Liver (tissue), 9 donors: ENCODE data around the gene KCNT1. TPM values are rescaled to one million over a fixed set of nuclear protein-coding genes. Genes with fewer than 3 reads are reported as not detected.

Experiments
- DNase-seq: peaks from one replicate; pipeline ENCODE4 v3.0.0-alpha.2; 2017; ENCODE audit warnings: low spot score
- H3K27ac ChIP-seq, 2 donors: one replicate each; pipeline ENCODE4 v1.7.0; 2013; ENCODE audit warnings: inconsistent platforms in 2 of 2, low read length in 2 of 2, control low read depth in 1 of 2, low read depth in 1 of 2, mild to moderate bottlenecking in 1 of 2
- H3K27me3 ChIP-seq, 4 donors: one replicate each; pipeline versions ENCODE4 v1.6.1 to v1.7.0; 2013; ENCODE audit warnings: low read length in 3 of 4, inconsistent platforms in 1 of 4, mild to moderate bottlenecking in 1 of 4, moderate library complexity in 1 of 4; ENCODE audit not compliant: control insufficient read depth in 4 of 4, insufficient read depth in 4 of 4
- H3K36me3 ChIP-seq, 4 donors: one replicate each; pipeline versions ENCODE4 v1.6.1 to v1.7.0; 2013; ENCODE audit warnings: low read length in 3 of 4, mild to moderate bottlenecking in 3 of 4, low read depth in 1 of 4, moderate library complexity in 1 of 4; ENCODE audit not compliant: control insufficient read depth in 4 of 4, insufficient read depth in 3 of 4
- H3K4me1 ChIP-seq, 4 donors: one replicate each; pipeline versions ENCODE4 v1.6.1 to v1.7.0; 2013; ENCODE audit warnings: low read length in 3 of 4, mild to moderate bottlenecking in 3 of 4, moderate library complexity in 1 of 4; ENCODE audit not compliant: control insufficient read depth in 4 of 4, insufficient read depth in 4 of 4
- H3K4me3 ChIP-seq, 3 donors: one replicate each; pipeline versions ENCODE4 v1.6.1 to v1.7.0; 2013; ENCODE audit warnings: low read length in 3 of 3, control low read depth in 1 of 3, low read depth in 1 of 3, mild to moderate bottlenecking in 1 of 3
- H3K9ac ChIP-seq, 2 donors: one replicate each; pipeline ENCODE4 v1.7.0; 2013; ENCODE audit warnings: low read length in 2 of 2, mild to moderate bottlenecking in 2 of 2, moderate library complexity in 2 of 2, control low read depth in 1 of 2, low read depth in 1 of 2
- H3K9me3 ChIP-seq, 4 donors: one replicate each; pipeline versions ENCODE4 v1.6.1 to v1.7.0; 2013; ENCODE audit warnings: low read length in 3 of 4; ENCODE audit not compliant: control insufficient read depth in 4 of 4
- CTCF ChIP-seq: fragments of 150-350 bp; IDR thresholded peaks from 2 replicates; pipeline ENCODE4 v1.5.1; 2017; ENCODE audit warnings: improper control_type of control experiment, low read depth, low read length; ENCODE audit not compliant: missing input control
- EGR1 ChIP-seq, 2 donors: IDR thresholded peaks; 2 replicates each; pipeline ENCODE4 v1.6.1; 2016 to 2018; ENCODE audit warnings: antibody characterized with exemption in 2 of 2, low read depth in 2 of 2
- FOXA1 ChIP-seq: IDR thresholded peaks from 2 replicates; pipeline ENCODE4 v1.6.1; 2016; ENCODE audit warnings: antibody characterized with exemption
- FOXA2 ChIP-seq: IDR thresholded peaks from 2 replicates; pipeline ENCODE4 v1.6.1; 2016; ENCODE audit warnings: antibody characterized with exemption
- GABPA ChIP-seq, 2 donors: IDR thresholded peaks in 1 of 2; conservative IDR thresholded peaks in 1 of 2; 2 replicates each; pipeline ENCODE4 v1.6.1; 2016; ENCODE audit warnings: antibody characterized with exemption in 2 of 2, mild to moderate bottlenecking in 1 of 2, moderate library complexity in 1 of 2
- HNF4A ChIP-seq, 2 donors: conservative IDR thresholded peaks; 2 replicates each; pipeline ENCODE4 v1.6.1; 2016; ENCODE audit warnings: antibody characterized with exemption in 2 of 2, mild to moderate bottlenecking in 2 of 2
- HNF4G ChIP-seq: IDR thresholded peaks from 2 replicates; pipeline ENCODE4 v1.6.1; 2016; ENCODE audit warnings: antibody characterized with exemption
- JUND ChIP-seq, 2 donors: IDR thresholded peaks; 2 replicates each; pipeline ENCODE4 v1.6.1; 2016; ENCODE audit warnings: antibody characterized with exemption in 2 of 2
- MAX ChIP-seq: IDR thresholded peaks from 2 replicates; pipeline ENCODE4 v1.6.1; 2016; ENCODE audit warnings: antibody characterized with exemption
- NR2F2 ChIP-seq: IDR thresholded peaks from 2 replicates; pipeline ENCODE4 v1.6.1; 2016; ENCODE audit warnings: antibody characterized with exemption
- RAD21 ChIP-seq, 2 donors: IDR thresholded peaks; 2 replicates each; pipeline ENCODE4 v1.6.1; 2016; ENCODE audit warnings: antibody characterized with exemption in 2 of 2, mild to moderate bottlenecking in 2 of 2
- RXRA ChIP-seq, 2 donors: IDR thresholded peaks; 2 replicates each; pipeline ENCODE4 v1.6.1; 2017 to 2018; ENCODE audit warnings: antibody characterized with exemption in 2 of 2, mild to moderate bottlenecking in 1 of 2
- SP1 ChIP-seq: IDR thresholded peaks from 2 replicates; pipeline ENCODE4 v1.6.1; 2018; ENCODE audit warnings: antibody characterized with exemption, mild to moderate bottlenecking
- TAF1 ChIP-seq: conservative IDR thresholded peaks from 2 replicates; pipeline ENCODE4 v1.6.1; 2016; ENCODE audit warnings: antibody characterized with exemption, mild to moderate bottlenecking
- YY1 ChIP-seq: IDR thresholded peaks from 2 replicates; pipeline ENCODE4 v1.6.1; 2016; ENCODE audit warnings: antibody characterized with exemption, mild to moderate bottlenecking
- ZBTB33 ChIP-seq: IDR thresholded peaks from 2 replicates; pipeline ENCODE4 v1.6.1; 2016; ENCODE audit warnings: antibody characterized with exemption
- WGBS: extraction: QIAGEN DNeasy Blood & Tissue Kit; methylation state at CpG from one replicate; pipeline ENCODE4 v1.1.7; 2013; 5-methylcytosine and 5-hydroxymethylcytosine counted together
- polyA plus RNA-seq, 2 donors: library from polyadenylated mRNA; stranded (reverse) in 1 of 2; unstranded in 1 of 2; fragments of 200-250 nt in 1 of 2; fragments of >200 nt in 1 of 2; fragmentation: Nextera tagmentation in 1 of 2; extraction: Ambion mirVana in 1 of 2; gene quantifications; one replicate each; pipeline versions ENCODE4 v1.2.1 to v1.2.3, GENCODE V29; 2013 to 2015
- total RNA-seq, 2 donors: library from RNA; depleted of rRNA; stranded (reverse); fragments of >200 nt; gene quantifications; one replicate each; pipeline ENCODE4 v1.2.3, GENCODE V29; 2014
- TF ChIP-seq, protein P1 (sequence below): IDR thresholded peaks from 2 replicates; pipeline ENCODE4 v1.6.1; 2016; ENCODE audit warnings: antibody characterized with exemption, mild to moderate bottlenecking
- TF ChIP-seq, protein P2 (sequence below): IDR thresholded peaks from 2 replicates; pipeline ENCODE4 v1.6.1; 2016; ENCODE audit warnings: antibody characterized with exemption
- donor health status: healthy.
- donor health status: healthy.
- donor health status: healthy.
- donor health status: healthy.
- donor health status: healthy.

KCNT1 gene
- total and polyA plus RNA-seq, 4 donors: 0.08 TPM; not detected in 2

- H3K36me3 ChIP-seq: no peaks in the 10 kb centered on the region
- no peak for TF ChIP-seq CTCF
- TF ChIP-seq SP1: no peak
- TF ChIP-seq, protein P1, sequence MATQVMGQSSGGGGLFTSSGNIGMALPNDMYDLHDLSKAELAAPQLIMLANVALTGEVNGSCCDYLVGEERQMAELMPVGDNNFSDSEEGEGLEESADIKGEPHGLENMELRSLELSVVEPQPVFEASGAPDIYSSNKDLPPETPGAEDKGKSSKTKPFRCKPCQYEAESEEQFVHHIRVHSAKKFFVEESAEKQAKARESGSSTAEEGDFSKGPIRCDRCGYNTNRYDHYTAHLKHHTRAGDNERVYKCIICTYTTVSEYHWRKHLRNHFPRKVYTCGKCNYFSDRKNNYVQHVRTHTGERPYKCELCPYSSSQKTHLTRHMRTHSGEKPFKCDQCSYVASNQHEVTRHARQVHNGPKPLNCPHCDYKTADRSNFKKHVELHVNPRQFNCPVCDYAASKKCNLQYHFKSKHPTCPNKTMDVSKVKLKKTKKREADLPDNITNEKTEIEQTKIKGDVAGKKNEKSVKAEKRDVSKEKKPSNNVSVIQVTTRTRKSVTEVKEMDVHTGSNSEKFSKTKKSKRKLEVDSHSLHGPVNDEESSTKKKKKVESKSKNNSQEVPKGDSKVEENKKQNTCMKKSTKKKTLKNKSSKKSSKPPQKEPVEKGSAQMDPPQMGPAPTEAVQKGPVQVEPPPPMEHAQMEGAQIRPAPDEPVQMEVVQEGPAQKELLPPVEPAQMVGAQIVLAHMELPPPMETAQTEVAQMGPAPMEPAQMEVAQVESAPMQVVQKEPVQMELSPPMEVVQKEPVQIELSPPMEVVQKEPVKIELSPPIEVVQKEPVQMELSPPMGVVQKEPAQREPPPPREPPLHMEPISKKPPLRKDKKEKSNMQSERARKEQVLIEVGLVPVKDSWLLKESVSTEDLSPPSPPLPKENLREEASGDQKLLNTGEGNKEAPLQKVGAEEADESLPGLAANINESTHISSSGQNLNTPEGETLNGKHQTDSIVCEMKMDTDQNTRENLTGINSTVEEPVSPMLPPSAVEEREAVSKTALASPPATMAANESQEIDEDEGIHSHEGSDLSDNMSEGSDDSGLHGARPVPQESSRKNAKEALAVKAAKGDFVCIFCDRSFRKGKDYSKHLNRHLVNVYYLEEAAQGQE: no peak
- TF ChIP-seq MAX: no peak
- no peak for TF ChIP-seq HNF4G
- TF ChIP-seq GABPA (IDR thresholded peaks at IDR 0.05 in 1 of 2, conservative IDR thresholded peaks at IDR 0.05 in 1 of 2): no peak
- TF ChIP-seq EGR1 (IDR thresholded peaks at IDR 0.05; ENCODE audit: low read depth in 2 of 2): no peak
- no peak for TF ChIP-seq FOXA2
- TF ChIP-seq NR2F2: no peak
- no peak for TF ChIP-seq ZBTB33
- no peak for TF ChIP-seq JUND (IDR thresholded peaks at IDR 0.05)
- no peak for TF ChIP-seq HNF4A (conservative IDR thresholded peaks at IDR 0.05)
- TF ChIP-seq RAD21 (IDR thresholded peaks at IDR 0.05): no peak
- no peak for TF ChIP-seq RXRA (IDR thresholded peaks at IDR 0.05)
- no peak overlapping the region for H3K27ac ChIP-seq
- no peak overlapping the region for H3K4me3 ChIP-seq
- no peaks in the 10 kb centered on the region for H3K27me3 ChIP-seq
- H3K9ac ChIP-seq: no peak overlapping the region
- WGBS: 80% methylated on average over 28 of the region's 28 CpGs
- no peaks in the 10 kb centered on the region for H3K4me1 ChIP-seq
- H3K9me3 ChIP-seq: no peaks in the 10 kb centered on the region
- DNase-seq: no peak
Observed at GRCh38 chr9:135749171-135750045, 47.4 kb downstream of the KCNT1 start.

DNA sequence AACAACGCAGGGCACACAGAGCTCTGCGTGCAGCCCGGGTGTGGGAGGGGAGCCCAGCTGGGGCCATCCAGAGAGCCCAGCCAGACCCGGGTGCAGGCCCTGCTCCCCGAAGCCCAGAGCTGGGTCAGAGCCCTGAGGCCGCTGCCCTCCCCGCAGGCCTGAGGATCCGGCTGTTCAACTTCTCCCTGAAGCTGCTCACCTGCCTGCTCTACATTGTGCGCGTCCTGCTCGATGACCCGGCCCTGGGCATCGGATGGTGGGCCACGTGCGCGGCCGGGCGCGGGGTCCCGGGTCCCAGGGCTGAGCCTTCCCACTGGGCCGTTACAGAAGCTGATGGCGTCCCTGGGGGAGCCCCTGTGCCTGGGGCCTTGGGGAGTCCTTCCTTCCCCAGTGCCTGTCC, 48.8 kb downstream of the KCNT1 start:
- Histone ChIP-seq H3K9ac (no peak overlapping the region), H3K4me3 (no peak overlapping the region), H3K4me1 (no peaks in the 10 kb centered on the region), H3K27me3 (no peaks in the 10 kb centered on the region), H3K36me3 (no peaks in the 10 kb centered on the region), H3K9me3 (peaks cover 0 to 2% (median under 1%) of the 10 kb centered on the region in 4 donors), H3K27ac (no peak overlapping the region)
- WGBS: 82% methylated on average over 22 of the region's 22 CpGs
- TF ChIP-seq ZBTB33: no peak
- TF ChIP-seq FOXA2: no peak
- no peak for TF ChIP-seq FOXA1
- TF ChIP-seq HNF4G: no peak
- no peak for TF ChIP-seq HNF4A (conservative IDR thresholded peaks at IDR 0.05)
- TF ChIP-seq, protein P2, sequence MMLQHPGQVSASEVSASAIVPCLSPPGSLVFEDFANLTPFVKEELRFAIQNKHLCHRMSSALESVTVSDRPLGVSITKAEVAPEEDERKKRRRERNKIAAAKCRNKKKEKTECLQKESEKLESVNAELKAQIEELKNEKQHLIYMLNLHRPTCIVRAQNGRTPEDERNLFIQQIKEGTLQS: no peak
- no peak for TF ChIP-seq RXRA (IDR thresholded peaks at IDR 0.05)
- TF ChIP-seq CTCF: no peak
- TF ChIP-seq SP1: no peak
- TF ChIP-seq YY1: no peak
- no peak for TF ChIP-seq TAF1
- TF ChIP-seq EGR1 (IDR thresholded peaks at IDR 0.05; ENCODE audit: low read depth in 2 of 2): no peak
- no peak for TF ChIP-seq JUND (IDR thresholded peaks at IDR 0.05)
- DNase-seq: no peak
